ENCODE results near the gene SEMA6D.
A peak's percentile ranks its signal among the peaks of the same experiment; 100 is the strongest.

The SEMA6D gene

GRCh38 chr15:47717036-47717612 lies at the start of gene SEMA6D:
Gene SEMA6D, plus strand, starts transcription at chr15:47717505. Its CDS starts 42,294 bp downstream, at chr15:47759799.
- intact Hi-C loops (cut with DNase I), result loop anchor here (10.0 kb wide), 1 partner anchor 242 kb away; no protein-coding TSS in a partner anchor
- DNase-seq, result peak; percentile 67 to 97 (median 76)

- intact Hi-C loops (cut with DNase I), result no loop called here
- DNase-seq, result no peak
Observed at GRCh38 chr15:47669221-47669620, 48.1 kb upstream of the SEMA6D start.

GRCh38 chr15:47670365-47670764 lies 46.9 kb upstream of the SEMA6D start:
- intact Hi-C loops (cut with DNase I), result no loop called here
- DNase-seq, result no peak

GRCh38 chr15:47673232-47673761 lies 44.0 kb upstream of the SEMA6D start:
- intact Hi-C loops (cut with DNase I), result no loop called here
- DNase-seq, result no peak

GRCh38 chr15:47674586-47675232 lies 42.6 kb upstream of the SEMA6D start:
- intact Hi-C loops (cut with DNase I), result no loop called here
- no peak for DNase-seq

- intact Hi-C loops (cut with DNase I), result no loop called here
- DNase-seq, result no peak
Observed at GRCh38 chr15:47675735-47676134, 41.6 kb upstream of the SEMA6D start.

- no peak for DNase-seq
- intact Hi-C loops (cut with DNase I), result no loop called here
Observed at GRCh38 chr15:47678040-47678439, 39.3 kb upstream of the SEMA6D start.

- intact Hi-C loops (cut with DNase I), result no loop called here
- DNase-seq, result no peak
Observed at GRCh38 chr15:47682661-47683060, 34.6 kb upstream of the SEMA6D start.

- intact Hi-C loops (cut with DNase I), result no loop called here
Observed at GRCh38 chr15:47685141-47685870, 32.0 kb upstream of the SEMA6D start.

GRCh38 chr15:47688573-47689086 lies 28.7 kb upstream of the SEMA6D start:
- intact Hi-C loops (cut with DNase I), result no loop called here
- DNase-seq, result no peak

More at GRCh38 chr15:47685141-47685870, 32.0 kb upstream of the SEMA6D start:
- no peak for DNase-seq

GRCh38 chr15:47689660-47690059 lies 27.6 kb upstream of the SEMA6D start:
- DNase-seq, result no peak
- intact Hi-C loops (cut with DNase I), result no loop called here

GRCh38 chr15:47691882-47692281 lies 25.4 kb upstream of the SEMA6D start:
- no peak for DNase-seq

GRCh38 chr15:47696351-47696750 lies 21.0 kb upstream of the SEMA6D start:
- intact Hi-C loops (cut with DNase I), result no loop called here
- no peak for DNase-seq

More at GRCh38 chr15:47691882-47692281, 25.4 kb upstream of the SEMA6D start:
- intact Hi-C loops (cut with DNase I), result no loop called here

- intact Hi-C loops (cut with DNase I), result no loop called here
- DNase-seq, result no peak
Observed at GRCh38 chr15:47705281-47705997, 11.9 kb upstream of the SEMA6D start.

- DNase-seq, result no peak
- intact Hi-C loops (cut with DNase I), result no loop called here
Observed at GRCh38 chr15:47707391-47707790, 9.9 kb upstream of the SEMA6D start.

GRCh38 chr15:47708161-47708980 lies 8.9 kb upstream of the SEMA6D start:
- no peak for DNase-seq
- intact Hi-C loops (cut with DNase I), result no loop called here

- intact Hi-C loops (cut with DNase I), result loop anchor here (2.0 to 10.0 kb wide), 2 partner anchors 237 to 277 kb away; no protein-coding TSS in a partner anchor
- DNase-seq, result no peak
Observed at GRCh38 chr15:47711655-47712054, 5.7 kb upstream of the SEMA6D start.

- no peak for DNase-seq
- intact Hi-C loops (cut with DNase I), result loop anchor here (10.0 kb wide), 1 partner anchor 241 kb away; no protein-coding TSS in a partner anchor
Observed at GRCh38 chr15:47715402-47715801, 1.9 kb upstream of the SEMA6D start.

GRCh38 chr15:47715856-47716445 lies 1.4 kb upstream of the SEMA6D start:
- intact Hi-C loops (cut with DNase I), result loop anchor here (10.0 kb wide), 1 partner anchor 241 kb away; no protein-coding TSS in a partner anchor
- DNase-seq, result peak; percentile 35 to 91 (median 48)
